Measurements from ENCODE around the gene ST3GAL4.
A peak's percentile ranks its signal among the peaks of the same experiment; 100 is the strongest.
"Not testable (repeated sequence)": the region's sequence is repeated elsewhere in the genome, so short reads cannot be mapped to it uniquely, and the experiment has no call there.

The ST3GAL4 gene

GRCh38 chr11:126345759-126346585, 9.5 kb upstream of the ST3GAL4 start:
- H3K27me3 ChIP-seq (ENCODE audit: low read depth): no peaks in the 10 kb centered on the region
- peaks cover 8% of the 10 kb centered on the region for H3K36me3 ChIP-seq (replicated peaks)
- H3K9me3 ChIP-seq: no peaks in the 10 kb centered on the region
- no peaks in the 10 kb centered on the region for H3K4me1 ChIP-seq
- no peak overlapping the region for H3K4me3 ChIP-seq
- DNase-seq (ENCODE audit: low spot score in 2 of 2): no peak
- in situ Hi-C loops (cut with MboI; ENCODE audit: low sequenced_read_pairs): no loop called here

DNA sequence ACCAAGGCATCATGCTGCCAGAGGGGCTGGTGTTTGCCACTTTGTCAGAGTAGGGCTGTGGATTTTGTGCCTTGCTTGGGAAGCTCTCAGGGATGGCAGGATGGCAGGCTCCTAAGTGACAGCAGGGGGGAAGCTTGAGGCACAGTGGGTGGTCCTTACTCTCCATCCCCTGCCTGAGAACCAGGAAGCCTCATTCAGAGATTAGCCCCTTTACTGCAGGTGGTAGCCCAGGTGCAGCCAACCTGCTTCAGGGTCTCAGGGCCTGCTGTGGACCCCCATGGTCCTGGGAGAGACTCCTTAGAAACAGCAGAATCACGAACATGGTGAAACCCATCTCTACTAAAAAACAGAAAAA, 8.9 kb upstream of the ST3GAL4 start:
- no peaks in the 10 kb centered on the region for H3K9me3 ChIP-seq
- no peak for DNase-seq (ENCODE audit: low spot score in 2 of 2)
- H3K4me1 ChIP-seq: no peaks in the 10 kb centered on the region
- no peak overlapping the region for H3K4me3 ChIP-seq
- peaks cover 14% of the 10 kb centered on the region for H3K36me3 ChIP-seq (replicated peaks)
- no peaks in the 10 kb centered on the region for H3K27me3 ChIP-seq (ENCODE audit: low read depth)
- in situ Hi-C loops (cut with MboI; ENCODE audit: low sequenced_read_pairs): no loop called here

DNA sequence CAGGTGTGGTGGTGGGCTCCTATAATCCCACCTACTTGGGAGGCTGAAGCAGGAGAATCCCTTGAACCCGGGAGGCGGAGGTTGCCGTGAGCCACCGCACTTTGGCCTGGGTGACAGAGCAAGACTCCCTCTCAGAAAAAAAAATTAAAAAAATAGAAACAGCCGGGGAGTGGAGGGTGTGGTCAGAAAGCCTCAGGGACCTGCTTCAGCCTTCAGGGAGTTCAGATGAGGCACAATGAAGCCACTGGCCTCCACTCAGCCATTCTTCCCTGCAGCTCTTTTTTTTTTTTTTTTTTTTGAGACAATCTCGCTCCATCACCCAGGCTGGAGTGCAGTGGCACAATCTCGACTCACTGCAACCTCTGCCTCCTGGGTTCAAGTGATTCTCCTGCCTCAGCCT, 8.5 kb upstream of the ST3GAL4 start:
- peaks cover 17% of the 10 kb centered on the region for H3K36me3 ChIP-seq (replicated peaks)
- H3K4me1 ChIP-seq; H3K27me3 ChIP-seq (ENCODE audit: low read depth); H3K9me3 ChIP-seq; in situ Hi-C loops (cut with MboI; ENCODE audit: low sequenced_read_pairs); H3K4me3 ChIP-seq; DNase-seq (ENCODE audit: low spot score in 2 of 2): not testable (repeated sequence)

DNA sequence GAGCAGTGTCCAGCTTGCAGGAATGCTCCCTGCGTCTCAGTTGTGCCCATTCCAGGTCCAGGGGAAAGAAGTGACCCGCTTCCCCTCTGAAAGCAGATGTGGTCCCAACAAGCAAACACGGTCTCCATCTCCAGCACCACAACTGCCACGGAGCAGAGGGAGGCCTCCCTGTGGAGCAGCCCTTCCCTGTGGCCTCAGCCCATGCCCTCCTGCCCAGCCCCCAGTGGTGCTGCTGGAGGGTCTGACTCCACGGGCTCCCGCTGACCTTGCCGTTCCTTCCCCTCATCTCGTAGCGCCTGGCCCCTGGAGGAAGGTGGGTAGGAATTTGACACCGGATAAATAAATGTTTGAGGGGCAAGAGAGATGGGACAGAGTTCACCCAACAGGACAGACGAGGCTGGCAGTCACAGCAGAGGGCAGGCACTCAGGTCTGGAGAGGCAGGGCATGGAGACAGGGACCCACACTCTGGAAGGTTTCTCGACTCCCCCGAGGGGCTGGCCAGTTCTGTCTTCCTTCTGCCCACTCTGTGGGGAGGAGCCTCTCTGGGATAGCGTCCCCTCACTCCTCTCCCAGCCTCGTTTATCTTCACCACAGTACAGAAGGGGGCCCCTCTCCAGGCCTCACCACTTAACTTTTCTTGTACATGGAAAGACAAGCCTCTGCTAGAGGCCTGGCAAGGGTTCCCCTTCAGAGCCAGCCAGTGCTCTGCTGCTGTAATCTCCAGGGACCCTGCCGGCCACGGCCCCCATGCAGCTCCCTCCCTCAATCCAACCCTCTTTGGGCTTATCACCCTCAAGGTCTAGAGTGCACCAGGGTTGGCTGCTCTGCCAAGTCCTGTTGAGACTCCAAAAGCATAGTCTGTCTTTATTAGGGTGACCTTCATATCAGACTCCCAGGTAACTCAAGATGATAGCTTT, 7.5 kb upstream of the ST3GAL4 start:
- Histone ChIP-seq H3K36me3 (replicated peaks) (peaks cover 21% of the 10 kb centered on the region), H3K27me3 (ENCODE audit: low read depth) (no peaks in the 10 kb centered on the region), H3K4me1 (no peaks in the 10 kb centered on the region), H3K9me3 (no peaks in the 10 kb centered on the region), H3K4me3 (no peak overlapping the region)
- in situ Hi-C loops (cut with MboI; ENCODE audit: low sequenced_read_pairs): no loop called here
- no peak for DNase-seq (ENCODE audit: low spot score in 2 of 2)

GRCh38 chr11:126348806-126349582, 6.5 kb upstream of the ST3GAL4 start:
- Histone ChIP-seq H3K4me1 (peaks cover 9% of the 10 kb centered on the region), H3K27me3 (ENCODE audit: low read depth) (no peaks in the 10 kb centered on the region), H3K9me3 (no peaks in the 10 kb centered on the region), H3K4me3 (no peak overlapping the region), H3K36me3 (replicated peaks) (peaks cover 21% of the 10 kb centered on the region)
- in situ Hi-C loops (cut with MboI; ENCODE audit: low sequenced_read_pairs): no loop called here
- DNase-seq (ENCODE audit: low spot score in 2 of 2): no peak

DNA sequence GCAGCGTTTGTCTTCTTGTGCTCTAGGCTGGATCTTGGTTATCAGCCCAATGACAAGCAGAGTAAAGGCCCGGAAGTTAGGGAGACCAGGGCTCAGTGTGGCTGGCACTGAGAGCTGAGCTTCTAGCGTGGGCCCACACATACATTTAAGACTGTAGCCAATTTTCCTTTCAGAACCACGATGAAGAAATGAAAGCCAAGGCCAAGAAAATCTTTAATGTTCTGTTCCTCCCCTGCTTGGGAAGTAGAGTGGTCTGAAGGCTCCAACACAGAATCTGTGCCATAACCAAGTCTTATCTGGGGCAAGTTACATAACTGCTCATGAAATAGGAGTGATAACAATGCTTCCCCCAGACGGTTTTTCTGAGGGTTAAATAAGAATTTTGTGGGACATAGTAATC, 4.7 kb upstream of the ST3GAL4 start:
- Histone ChIP-seq H3K9me3 (no peaks in the 10 kb centered on the region), H3K27me3 (ENCODE audit: low read depth) (no peaks in the 10 kb centered on the region), H3K4me1 (peaks cover 13% of the 10 kb centered on the region), H3K4me3 (no peak overlapping the region), H3K36me3 (replicated peaks) (peaks cover 21% of the 10 kb centered on the region)
- no peak for DNase-seq (ENCODE audit: low spot score in 2 of 2)
- in situ Hi-C loops (cut with MboI; ENCODE audit: low sequenced_read_pairs): no loop called here

DNA sequence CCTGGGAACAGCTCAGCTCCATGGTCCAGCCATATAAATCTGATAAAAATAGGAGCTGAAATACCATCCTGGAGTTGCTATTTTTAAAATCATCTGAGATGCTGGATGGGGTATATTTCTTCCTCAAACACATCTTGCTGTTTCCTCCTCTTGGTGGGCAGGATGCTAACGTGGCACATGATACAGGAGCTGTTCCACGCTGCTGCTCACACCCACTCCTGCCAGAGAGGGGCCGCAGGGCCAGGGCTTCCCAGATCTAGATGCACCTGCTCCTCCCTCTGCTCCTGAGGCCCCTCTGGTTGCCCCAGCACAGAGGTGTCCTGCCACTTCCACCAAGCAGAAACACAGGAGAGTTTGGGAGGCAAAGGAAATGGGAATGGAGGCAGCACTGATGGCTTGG, 3.3 kb upstream of the ST3GAL4 start:
- H3K36me3 ChIP-seq (replicated peaks): peaks cover 16% of the 10 kb centered on the region
- H3K4me3 ChIP-seq: no peak overlapping the region
- no peaks in the 10 kb centered on the region for H3K27me3 ChIP-seq (ENCODE audit: low read depth)
- in situ Hi-C loops (cut with MboI; ENCODE audit: low sequenced_read_pairs): no loop called here
- no peak for DNase-seq (ENCODE audit: low spot score in 2 of 2)
- no peaks in the 10 kb centered on the region for H3K9me3 ChIP-seq
- peaks cover 16% of the 10 kb centered on the region for H3K4me1 ChIP-seq

- peaks cover 16% of the 10 kb centered on the region for H3K4me1 ChIP-seq
- no peaks in the 10 kb centered on the region for H3K9me3 ChIP-seq
- peaks cover 16% of the 10 kb centered on the region for H3K36me3 ChIP-seq (replicated peaks)
- in situ Hi-C loops (cut with MboI; ENCODE audit: low sequenced_read_pairs): no loop called here
- peak; percentile 26 to 39 for DNase-seq (ENCODE audit: low spot score in 2 of 2)
- no peaks in the 10 kb centered on the region for H3K27me3 ChIP-seq (ENCODE audit: low read depth)
- peak overlapping the region; percentile 48; the same call in 1 of the 2 replicates for H3K4me3 ChIP-seq
Observed at GRCh38 chr11:126352934-126353801, 2.3 kb upstream of the ST3GAL4 start.

DNA sequence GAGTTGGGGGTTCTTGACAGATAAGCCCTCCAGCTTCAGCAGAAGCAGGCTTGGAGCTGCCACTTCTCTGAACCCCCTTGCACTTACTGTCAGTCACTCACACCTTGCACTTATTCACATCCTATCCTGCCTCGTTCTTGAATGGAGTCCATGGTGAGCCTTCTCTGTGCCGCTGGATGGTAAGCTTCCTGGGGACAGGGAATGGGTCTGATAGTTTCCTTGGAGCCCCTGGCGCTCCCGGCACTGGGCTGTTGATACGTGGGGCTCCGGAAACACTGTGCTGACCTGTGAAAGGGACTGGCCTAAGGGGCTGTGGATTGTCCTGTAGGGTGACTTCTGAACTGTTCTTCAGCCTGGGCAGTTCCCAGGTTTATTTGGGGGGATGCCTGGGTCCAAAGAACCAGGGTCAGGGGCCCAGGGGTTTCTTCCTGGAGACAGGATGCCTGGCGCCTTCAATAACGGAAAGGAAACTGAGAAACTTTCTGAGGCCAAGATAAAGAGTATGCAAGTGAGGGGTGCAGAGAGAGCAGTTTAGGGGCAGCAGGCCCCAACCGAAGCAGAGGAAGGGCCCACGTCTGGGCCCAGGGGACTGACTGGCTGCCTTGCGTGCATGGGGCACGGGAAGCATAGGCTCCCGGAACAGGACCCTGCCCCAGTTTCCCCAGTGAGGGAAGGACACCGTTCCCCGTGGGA, 709 bp upstream of the ST3GAL4 start:
- no peaks in the 10 kb centered on the region for H3K9me3 ChIP-seq
- H3K4me1 ChIP-seq: peaks cover 26% of the 10 kb centered on the region
- in situ Hi-C loops (cut with MboI; ENCODE audit: low sequenced_read_pairs): no loop called here
- peak overlapping the region; percentile 48 for H3K4me3 ChIP-seq
- no peaks in the 10 kb centered on the region for H3K27me3 ChIP-seq (ENCODE audit: low read depth)
- no peak for DNase-seq (ENCODE audit: low spot score in 2 of 2)
- peaks cover 16% of the 10 kb centered on the region for H3K36me3 ChIP-seq (replicated peaks)

GRCh38 chr11:126355926-126356897, 726 bp downstream of the ST3GAL4 start:
- peaks cover 10% of the 10 kb centered on the region for H3K36me3 ChIP-seq (replicated peaks)
- H3K4me1 ChIP-seq: peaks cover 26% of the 10 kb centered on the region
- in situ Hi-C loops (cut with MboI; ENCODE audit: low sequenced_read_pairs): no loop called here
- H3K4me3 ChIP-seq: peak overlapping the region; percentile 48
- DNase-seq (ENCODE audit: low spot score in 2 of 2): peak in 1 of 2 experiments; percentile 54
- no peaks in the 10 kb centered on the region for H3K9me3 ChIP-seq
- H3K27me3 ChIP-seq (ENCODE audit: low read depth): no peaks in the 10 kb centered on the region

DNA sequence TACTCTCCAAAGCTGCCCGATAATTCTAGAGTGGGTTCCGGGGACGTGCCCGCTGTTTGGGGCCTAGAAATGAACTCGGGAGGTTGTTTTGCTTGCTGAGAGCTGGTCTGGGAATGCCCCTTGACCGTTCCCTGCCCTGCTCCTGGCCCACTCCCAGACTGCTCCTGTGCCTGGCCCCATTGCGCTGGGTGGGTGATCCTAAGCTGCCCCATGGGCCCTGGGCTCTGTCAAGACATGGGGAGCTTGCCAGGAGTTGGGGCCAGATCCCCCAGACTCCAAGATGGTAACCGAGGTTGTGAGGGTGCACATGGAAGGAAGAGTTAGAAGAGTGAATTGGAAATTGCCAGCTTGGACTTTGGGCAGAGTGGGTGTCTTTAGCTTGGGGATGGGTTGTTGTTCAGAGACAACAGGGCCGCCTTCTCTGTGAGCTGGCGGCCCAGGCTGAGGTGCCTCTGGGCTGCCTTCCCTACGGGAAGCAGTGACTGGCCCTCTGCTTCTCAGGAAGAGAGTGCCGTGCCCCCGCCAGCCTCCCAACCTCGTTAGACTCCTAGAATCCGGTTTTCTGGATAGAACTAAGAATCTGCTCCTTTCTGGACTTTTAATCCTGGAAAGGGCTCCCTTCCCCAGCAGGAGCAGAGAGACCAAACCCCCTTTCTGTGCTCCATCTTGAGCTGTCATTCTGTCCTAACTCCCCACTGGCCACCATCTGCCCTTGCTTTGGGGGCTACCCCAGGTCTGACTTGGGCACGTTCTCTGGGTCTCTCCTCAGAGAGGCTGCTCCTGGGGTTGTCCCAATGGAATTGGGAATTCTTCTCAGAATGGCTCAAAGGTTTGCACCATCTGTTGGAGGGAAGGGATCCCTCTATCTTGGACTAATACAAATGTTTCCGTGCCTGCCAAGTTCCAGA, 1.8 kb downstream of the ST3GAL4 start:
- H3K4me1 ChIP-seq: peaks cover 26% of the 10 kb centered on the region
- H3K4me3 ChIP-seq: peak overlapping the region; percentile 48

More for the DNA sequence above, 1.8 kb downstream of the ST3GAL4 start:
- in situ Hi-C loops (cut with MboI; ENCODE audit: low sequenced_read_pairs): no loop called here
- Histone ChIP-seq H3K27me3 (ENCODE audit: low read depth) (no peaks in the 10 kb centered on the region), H3K9me3 (no peaks in the 10 kb centered on the region), H3K36me3 (replicated peaks) (peaks cover under 1% of the 10 kb centered on the region; the same call in 1 of the 2 replicates)
- no peak for DNase-seq (ENCODE audit: low spot score in 2 of 2)
